Activated T-helper 1 cell treated with anti-CD3 and anti-CD28 coated beads, Interleukin-12 subunit alpha, Interleukin-12 subunit beta, Interleukin-2, Interleukin-4 antibody, amounts not matched to agents 30 ng/mL and 10 ng/mL and 1 ng/mL, durations not matched to agents 14 hours and 24 hours and 36 hours (primary cell): ENCODE results near the gene BICC1. TPM values are rescaled to one million over a fixed set of nuclear protein-coding genes. Genes with fewer than 3 reads are reported as not detected.

Source experiments
- DNase-seq: peaks from one replicate; pipeline ENCODE4 v3.0.0; 2021; ENCODE audit warnings: low spot score
- H3K27ac Mint-ChIP-seq: one replicate; pipeline ENCODE4 v1.8.0; 2021; ENCODE audit warnings: mild to moderate bottlenecking, mixed read lengths
- H3K27me3 Mint-ChIP-seq: one replicate; pipeline ENCODE4 v1.8.0; 2022; ENCODE audit warnings: mild to moderate bottlenecking, moderate library complexity, mixed read lengths; ENCODE audit not compliant: insufficient read depth
- H3K36me3 Mint-ChIP-seq: one replicate; pipeline ENCODE4 v1.8.0; 2021; ENCODE audit warnings: low read depth, mixed read lengths
- H3K4me1 Mint-ChIP-seq: one replicate; pipeline ENCODE4 v1.8.0; 2021; ENCODE audit warnings: low read depth, mixed read lengths
- H3K4me3 Mint-ChIP-seq: one replicate; pipeline ENCODE4 v1.8.0; 2021; ENCODE audit warnings: mild to moderate bottlenecking, moderate library complexity, mixed read lengths
- H3K9me3 Mint-ChIP-seq: one replicate; pipeline ENCODE4 v1.8.0; 2021; ENCODE audit warnings: mixed read lengths
- intact Hi-C: fragments of 100-400 bp; cut with micrococcal nuclease; formaldehyde crosslinking; loops from one replicate; pipeline ENCODE4 v1.15.1; 2024
- total RNA-seq: library from RNA; stranded (reverse); gene quantifications from 2 replicates; pipeline ENCODE4 v1.2.3, GENCODE V29; 2022

The BICC1 gene
- total RNA-seq, 1 donor from 2014 or later, result 0.03 TPM

DNA sequence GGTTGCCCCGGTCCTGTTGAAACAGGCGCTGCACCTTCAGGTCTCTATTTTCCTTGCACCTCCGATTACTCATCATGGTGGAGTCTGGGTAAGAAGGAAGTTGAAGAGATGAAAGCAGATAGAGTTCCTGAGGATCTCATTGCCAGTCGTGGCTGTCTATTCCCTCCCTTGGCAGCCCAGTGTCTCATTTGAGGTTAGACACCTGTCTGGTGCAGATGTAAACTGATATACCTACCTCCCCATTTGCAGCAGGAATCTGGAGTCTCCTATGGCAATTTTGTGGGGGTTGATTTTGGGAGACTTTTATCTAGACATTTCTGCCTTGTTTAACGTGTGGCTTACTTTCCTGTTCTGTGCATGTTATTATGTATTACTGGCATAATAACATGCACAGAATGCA lies 212.1 kb downstream of the BICC1 start:
- Mint-ChIP-seq H3K36me3 (no peaks in the 10 kb centered on the region), H3K9me3 (no peaks in the 10 kb centered on the region), H3K4me3 (no peak overlapping the region), H3K27ac (no peak overlapping the region), H3K27me3 (peaks cover 2% of the 10 kb centered on the region), H3K4me1 (no peaks in the 10 kb centered on the region)
- intact Hi-C loops, result no loop called here
- no peak for DNase-seq

DNA sequence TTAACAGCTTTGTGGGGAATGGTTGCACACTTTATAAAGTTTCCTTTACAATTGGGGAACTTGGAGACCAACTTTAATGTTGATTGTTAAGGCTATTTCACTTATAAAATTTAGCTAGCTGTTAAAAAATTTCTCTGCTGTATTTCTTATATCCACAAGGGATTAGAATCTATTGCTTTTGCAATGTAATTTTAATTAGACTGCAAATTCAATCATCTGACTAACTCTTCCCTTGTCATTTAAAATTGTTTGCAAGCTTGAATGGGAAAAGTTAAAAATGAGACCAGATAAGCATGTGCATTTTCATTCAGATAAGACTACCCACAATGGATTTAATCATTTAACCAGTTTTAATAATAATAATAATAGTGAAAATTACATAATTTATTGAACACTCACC lies 213.2 kb downstream of the BICC1 start:
- Mint-ChIP-seq H3K27me3 (peaks cover 2% of the 10 kb centered on the region), H3K4me1 (no peaks in the 10 kb centered on the region), H3K27ac (no peak overlapping the region), H3K9me3 (no peaks in the 10 kb centered on the region), H3K4me3 (no peak overlapping the region), H3K36me3 (no peaks in the 10 kb centered on the region)
- intact Hi-C loops, result no loop called here
- DNase-seq, result no peak

DNA sequence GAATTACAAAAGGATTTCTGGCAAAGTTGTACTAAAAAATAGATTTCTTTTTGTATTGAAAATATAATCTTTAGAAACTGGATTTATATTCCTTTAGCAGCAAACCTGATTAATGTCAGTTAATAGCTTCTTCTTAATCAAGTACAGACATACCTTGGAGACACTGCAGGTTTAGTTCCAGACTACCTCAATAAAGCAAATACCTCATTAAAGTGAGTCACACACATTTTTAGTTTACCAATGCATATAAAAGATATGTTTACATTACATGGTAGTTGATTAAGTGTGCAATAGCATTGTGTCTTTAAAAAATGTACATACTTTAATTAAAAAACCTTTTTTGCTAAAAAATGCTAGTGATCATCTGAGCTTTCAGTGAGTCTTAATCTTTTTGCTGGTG lies 215.0 kb downstream of the BICC1 start:
- Mint-ChIP-seq H3K27me3 (peaks cover under 1% of the 10 kb centered on the region), H3K9me3 (peaks cover 7% of the 10 kb centered on the region), H3K36me3 (no peaks in the 10 kb centered on the region), H3K4me1 (no peaks in the 10 kb centered on the region), H3K4me3 (no peak overlapping the region), H3K27ac (no peak overlapping the region)
- DNase-seq, result no peak
- intact Hi-C loops, result no loop called here

DNA sequence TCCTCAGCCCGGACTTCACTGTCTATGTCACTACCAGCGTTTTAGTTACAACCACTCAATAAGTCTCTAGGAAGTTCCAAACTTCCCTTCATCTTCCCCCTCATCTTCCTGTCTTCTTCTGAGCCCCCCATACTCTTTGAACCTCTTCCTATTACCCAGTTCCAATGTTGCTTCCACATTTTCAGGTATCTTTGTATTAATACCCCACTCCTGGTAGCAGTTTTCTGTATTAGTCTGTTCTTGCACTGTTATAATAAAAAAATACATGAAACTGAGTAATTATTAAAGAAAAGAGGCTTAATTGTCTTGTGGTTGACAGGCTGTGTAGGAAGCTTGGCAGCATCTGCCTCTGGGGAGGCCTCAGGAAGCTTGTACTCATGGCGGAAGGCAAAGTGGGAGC lies 218.6 kb downstream of the BICC1 start:
- no peak overlapping the region for H3K4me3 Mint-ChIP-seq
- H3K9me3 Mint-ChIP-seq, result peaks cover 7% of the 10 kb centered on the region
- no peak overlapping the region for H3K27ac Mint-ChIP-seq
- intact Hi-C loops, result no loop called here
- no peaks in the 10 kb centered on the region for H3K27me3 Mint-ChIP-seq
- DNase-seq, result no peak
- H3K4me1 Mint-ChIP-seq, result no peaks in the 10 kb centered on the region
- H3K36me3 Mint-ChIP-seq, result no peaks in the 10 kb centered on the region

DNA sequence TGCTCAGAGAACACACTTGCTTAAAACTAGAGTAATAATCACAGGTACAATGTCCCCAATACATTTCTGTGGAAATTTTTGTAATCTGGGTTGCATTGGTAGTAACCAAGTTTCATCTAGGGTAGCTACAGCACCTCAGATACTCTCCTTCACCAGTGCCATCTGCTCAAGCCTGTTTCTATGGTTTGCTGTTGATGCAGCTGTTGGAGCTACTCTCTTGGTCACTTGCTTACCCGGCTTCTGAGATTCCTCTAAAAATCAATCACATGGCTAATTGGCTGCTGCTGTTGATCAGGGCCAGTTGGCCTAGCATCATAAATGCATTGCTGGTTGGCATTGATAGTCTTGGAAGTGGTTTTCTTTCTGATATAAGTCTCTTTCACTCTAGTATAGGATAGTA lies 220.8 kb downstream of the BICC1 start:
- Mint-ChIP-seq H3K36me3 (no peaks in the 10 kb centered on the region), H3K9me3 (peaks cover 7% of the 10 kb centered on the region), H3K27me3 (no peaks in the 10 kb centered on the region), H3K27ac (no peak overlapping the region), H3K4me3 (no peak overlapping the region), H3K4me1 (no peaks in the 10 kb centered on the region)
- no peak for DNase-seq
- intact Hi-C loops, result no loop called here

DNA sequence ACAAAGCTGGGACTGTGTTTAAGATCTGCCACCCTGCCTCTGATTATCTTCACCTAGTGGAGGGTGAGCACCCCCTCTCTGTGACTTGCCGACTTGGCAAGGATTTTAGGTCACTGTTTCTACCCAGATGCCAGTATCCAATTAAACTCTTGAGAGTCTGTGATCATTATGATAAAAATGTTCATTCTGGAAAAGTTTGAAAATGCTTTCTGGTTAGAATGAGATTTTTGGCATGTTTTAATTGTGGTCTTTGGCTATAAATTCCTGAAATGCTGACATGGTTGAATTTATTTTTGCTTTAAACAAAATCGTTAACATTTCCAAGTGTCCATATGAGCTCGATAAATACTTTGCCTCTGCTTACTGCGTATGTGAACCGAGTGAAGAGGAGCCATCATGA lies 221.4 kb downstream of the BICC1 start:
- H3K9me3 Mint-ChIP-seq, result peaks cover 7% of the 10 kb centered on the region

DNA sequence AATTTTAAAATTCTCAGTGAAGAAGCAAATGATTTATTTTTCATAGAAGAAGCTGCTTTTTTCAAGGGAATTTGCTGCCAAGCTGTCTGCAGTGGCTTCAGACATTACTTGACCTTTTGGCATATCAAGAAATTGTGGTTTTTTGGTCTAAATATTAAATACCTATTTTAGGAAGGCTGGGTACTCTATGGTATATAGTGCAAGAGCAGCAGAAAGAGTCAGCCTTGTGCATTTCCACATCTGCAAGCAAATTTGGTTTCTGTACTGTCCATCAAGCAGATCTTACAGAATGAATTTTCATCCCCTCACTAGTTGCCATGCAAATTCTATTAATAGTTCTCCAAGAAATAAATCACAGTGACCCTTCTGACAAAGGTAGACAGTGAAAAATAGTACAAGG lies 222.0 kb downstream of the BICC1 start:
- H3K4me3 Mint-ChIP-seq, result no peak overlapping the region
- no peaks in the 10 kb centered on the region for H3K4me1 Mint-ChIP-seq
- no peak for DNase-seq
- no peaks in the 10 kb centered on the region for H3K36me3 Mint-ChIP-seq
- H3K9me3 Mint-ChIP-seq, result peaks cover 7% of the 10 kb centered on the region
- no peaks in the 10 kb centered on the region for H3K27me3 Mint-ChIP-seq
- no peak overlapping the region for H3K27ac Mint-ChIP-seq
- intact Hi-C loops, result no loop called here

More for the DNA sequence above, 221.4 kb downstream of the BICC1 start:
- no peaks in the 10 kb centered on the region for H3K36me3 Mint-ChIP-seq
- no peaks in the 10 kb centered on the region for H3K4me1 Mint-ChIP-seq
- no peaks in the 10 kb centered on the region for H3K27me3 Mint-ChIP-seq
- intact Hi-C loops, result no loop called here
- no peak overlapping the region for H3K27ac Mint-ChIP-seq
- DNase-seq, result no peak
- H3K4me3 Mint-ChIP-seq, result no peak overlapping the region

DNA sequence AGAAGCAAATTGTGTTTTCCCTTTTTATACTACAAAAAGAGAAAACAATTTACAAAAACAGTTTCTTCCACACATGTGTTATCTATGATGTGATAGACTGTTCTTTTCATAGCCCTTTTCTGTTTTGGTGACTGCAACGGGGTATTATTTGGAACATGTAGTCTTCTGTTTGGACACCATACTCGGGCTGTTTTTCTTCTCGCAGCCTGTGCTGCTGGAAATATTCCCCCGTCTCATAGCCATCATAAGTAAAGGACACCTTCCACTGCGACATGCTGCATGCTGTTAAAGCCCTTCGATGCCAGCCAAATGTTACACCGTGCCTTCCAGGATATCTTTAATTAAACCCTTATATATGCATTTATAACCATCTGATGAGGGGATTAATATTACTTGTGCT lies 222.4 kb downstream of the BICC1 start:
- intact Hi-C loops, result no loop called here
- Mint-ChIP-seq H3K4me3 (no peak overlapping the region), H3K36me3 (no peaks in the 10 kb centered on the region), H3K27ac (no peak overlapping the region), H3K9me3 (peaks cover 7% of the 10 kb centered on the region), H3K4me1 (no peaks in the 10 kb centered on the region), H3K27me3 (no peaks in the 10 kb centered on the region)
- DNase-seq, result no peak

DNA sequence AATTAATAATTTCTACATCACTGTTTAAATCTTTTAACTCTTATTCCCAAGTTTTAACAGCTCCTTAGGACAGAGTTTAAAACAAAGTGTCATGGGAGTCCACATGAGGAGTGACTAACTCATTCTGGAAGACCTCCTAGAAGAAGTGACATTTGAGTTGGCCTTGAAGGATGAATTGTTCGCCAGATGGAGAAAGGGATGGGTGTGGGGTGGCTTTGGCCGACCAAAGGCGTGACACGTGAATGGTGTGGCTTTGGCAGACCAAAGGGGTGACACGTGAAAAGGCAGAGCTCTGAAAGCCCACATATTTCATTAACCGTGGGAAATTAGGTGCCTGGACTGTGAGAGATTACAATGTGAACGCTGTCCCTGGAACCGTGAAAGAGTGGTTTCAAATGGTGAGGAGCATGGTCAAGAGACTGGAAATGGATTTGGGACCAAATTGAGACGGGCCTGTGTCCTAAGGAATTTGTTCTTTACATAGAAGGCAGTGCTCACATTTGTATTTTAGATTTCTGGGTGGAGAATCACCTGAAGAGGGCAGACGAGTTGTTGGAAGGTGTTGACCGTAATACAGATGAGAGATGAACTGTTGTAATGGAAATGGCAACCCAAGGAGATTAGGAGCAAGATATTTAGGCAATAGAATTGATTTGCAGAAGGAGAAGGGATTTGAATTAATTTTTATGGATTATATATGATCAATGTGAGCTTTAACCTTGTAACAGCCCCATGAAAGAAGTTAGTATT lies 228.1 kb downstream of the BICC1 start:
- no peak for DNase-seq
- intact Hi-C loops, result no loop called here
- no peaks in the 10 kb centered on the region for H3K36me3 Mint-ChIP-seq
- H3K27me3 Mint-ChIP-seq, result no peaks in the 10 kb centered on the region
- H3K27ac Mint-ChIP-seq, result no peak overlapping the region
- no peak overlapping the region for H3K4me3 Mint-ChIP-seq
- H3K9me3 Mint-ChIP-seq, result no peaks in the 10 kb centered on the region
- no peaks in the 10 kb centered on the region for H3K4me1 Mint-ChIP-seq

DNA sequence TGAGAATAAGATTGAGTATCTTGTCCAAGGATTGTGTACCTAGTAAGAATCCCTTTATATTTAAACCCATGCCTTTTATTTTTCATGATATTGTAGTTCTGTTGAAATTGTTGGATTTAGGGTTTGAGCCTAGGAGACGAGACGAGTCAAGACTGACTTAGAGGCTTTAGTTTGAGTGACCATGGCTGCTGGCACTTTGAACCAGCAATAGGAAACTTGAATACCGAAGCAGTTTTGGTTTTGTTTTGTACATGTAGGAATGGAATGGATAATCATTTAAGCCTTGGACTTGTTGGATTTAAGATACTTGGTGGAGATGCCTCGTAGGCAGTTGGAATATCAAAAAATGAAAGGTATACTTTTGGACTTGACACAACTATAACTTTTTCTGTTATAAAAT lies 229.0 kb downstream of the BICC1 start:
- H3K4me3 Mint-ChIP-seq, result no peak overlapping the region
- DNase-seq, result no peak
- no peaks in the 10 kb centered on the region for H3K4me1 Mint-ChIP-seq
- H3K36me3 Mint-ChIP-seq, result no peaks in the 10 kb centered on the region
- intact Hi-C loops, result no loop called here
- no peaks in the 10 kb centered on the region for H3K9me3 Mint-ChIP-seq
- no peaks in the 10 kb centered on the region for H3K27me3 Mint-ChIP-seq
- no peak overlapping the region for H3K27ac Mint-ChIP-seq

DNA sequence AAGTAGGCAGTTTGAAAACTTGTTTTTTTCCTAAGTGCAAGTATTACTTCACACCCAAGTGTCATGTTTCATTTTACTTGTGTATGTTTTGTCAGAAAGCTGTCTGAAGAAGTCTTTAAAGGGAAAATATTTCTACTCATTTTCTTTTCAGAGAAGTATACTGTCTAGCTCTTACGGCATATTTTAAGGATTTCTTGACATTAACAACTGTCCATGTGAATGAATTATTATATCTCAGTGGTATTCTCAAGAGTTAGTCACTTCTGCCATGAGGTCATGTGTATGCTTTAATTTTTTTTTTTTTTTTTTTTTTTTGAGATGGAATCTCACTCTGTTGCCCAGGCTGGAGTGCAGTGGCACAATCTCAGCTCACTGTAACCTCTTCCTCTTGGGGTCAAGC lies 229.5 kb downstream of the BICC1 start:
- Mint-ChIP-seq H3K27ac (no peak overlapping the region), H3K4me1 (no peaks in the 10 kb centered on the region), H3K36me3 (no peaks in the 10 kb centered on the region), H3K4me3 (no peak overlapping the region), H3K9me3 (no peaks in the 10 kb centered on the region), H3K27me3 (no peaks in the 10 kb centered on the region)
- no peak for DNase-seq
- intact Hi-C loops, result no loop called here

DNA sequence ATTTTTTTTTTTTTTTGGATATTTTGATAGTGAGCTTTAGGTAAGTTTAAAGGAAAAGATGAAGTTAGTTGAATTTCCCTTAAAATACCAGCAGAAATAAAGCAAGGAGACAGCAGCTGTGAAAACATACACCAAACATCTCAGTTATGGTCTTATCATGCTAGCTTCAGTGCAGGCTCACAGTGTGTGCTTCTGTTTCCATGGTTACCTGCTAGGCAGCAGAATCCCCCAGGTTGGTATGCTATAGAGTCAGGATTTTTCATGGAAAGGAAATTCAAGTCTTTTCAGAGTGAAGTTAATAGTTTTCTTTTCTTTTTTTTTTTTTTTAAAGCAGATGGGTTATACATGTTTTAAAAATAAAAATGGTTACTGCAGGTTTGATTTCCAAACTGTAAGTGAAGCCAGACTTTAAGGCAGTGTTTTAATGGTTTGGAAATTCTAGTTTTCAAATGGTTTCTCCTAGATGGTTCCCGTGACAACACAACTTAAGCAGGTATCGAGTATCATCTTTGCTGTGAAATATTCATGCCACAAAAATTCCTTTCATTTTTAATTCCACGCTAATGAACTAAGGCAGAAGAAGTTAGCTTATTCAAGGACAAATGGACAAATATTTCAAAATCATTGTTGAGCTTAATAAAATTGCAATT lies 230.9 kb downstream of the BICC1 start:
- DNase-seq, result no peak
- H3K27me3 Mint-ChIP-seq, result no peaks in the 10 kb centered on the region
- no peaks in the 10 kb centered on the region for H3K4me1 Mint-ChIP-seq
- H3K27ac Mint-ChIP-seq, result no peak overlapping the region
- no peaks in the 10 kb centered on the region for H3K9me3 Mint-ChIP-seq
- intact Hi-C loops, result no loop called here
- no peaks in the 10 kb centered on the region for H3K36me3 Mint-ChIP-seq
- H3K4me3 Mint-ChIP-seq, result no peak overlapping the region

DNA sequence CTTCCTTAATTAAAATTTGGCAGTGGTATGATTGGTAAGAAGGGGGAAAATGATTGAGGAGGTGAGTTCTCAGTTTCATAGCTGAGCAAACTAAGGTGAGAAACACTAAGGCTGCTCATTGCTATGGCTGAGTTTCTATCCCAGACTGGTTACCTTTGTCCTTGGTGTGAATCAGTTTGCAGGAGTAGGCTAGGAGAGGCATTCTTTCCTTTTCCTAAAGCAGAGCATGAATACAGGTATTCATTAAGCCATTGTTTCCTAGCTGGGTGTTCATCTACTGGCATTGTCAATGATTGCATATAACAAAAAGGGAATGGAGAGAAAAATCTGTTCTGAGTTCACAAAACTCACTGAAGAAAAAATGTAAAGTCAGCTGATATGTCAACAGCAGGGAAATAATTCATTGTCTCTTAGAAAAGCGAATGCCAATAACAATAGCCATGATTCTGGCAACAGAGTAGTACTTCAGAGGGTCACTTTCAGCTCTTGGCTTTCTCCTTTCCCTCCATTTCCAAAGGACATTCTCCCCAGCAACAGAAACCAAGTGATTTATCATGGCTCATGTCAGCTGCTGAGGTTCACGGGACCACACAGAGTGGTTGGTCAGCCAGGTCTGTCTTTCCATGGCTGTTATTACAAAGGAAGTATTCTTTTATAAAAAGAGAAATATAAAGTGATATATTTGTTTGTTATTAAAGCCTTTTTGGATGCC lies 234.0 kb downstream of the BICC1 start:
- no peaks in the 10 kb centered on the region for H3K9me3 Mint-ChIP-seq
- H3K4me1 Mint-ChIP-seq, result no peaks in the 10 kb centered on the region
- no peaks in the 10 kb centered on the region for H3K27me3 Mint-ChIP-seq
- H3K4me3 Mint-ChIP-seq, result no peak overlapping the region
- no peak for DNase-seq
- no peaks in the 10 kb centered on the region for H3K36me3 Mint-ChIP-seq
- H3K27ac Mint-ChIP-seq, result no peak overlapping the region
- intact Hi-C loops, result no loop called here
